ENCODE data around the gene GALNT17.

- no peak for TF ChIP-seq CTCF (IDR thresholded peaks at IDR 0.05)
- TF ChIP-seq POLR2A (IDR thresholded peaks at IDR 0.05) = no peak
Measured at GRCh38 chr7:71535616-71536015, 403.7 kb downstream of the GALNT17 start.
